HEK293T (cell line): Measurements from ENCODE around the gene ARHGAP25.

ENCODE experiments used
- BHLHE40 ChIP-seq: fragments of 450-650 bp; IDR thresholded peaks from 2 replicates; pipeline ENCODE4 v1.6.1; 2016; ENCODE audit warnings: mild to moderate bottlenecking, moderate library complexity, borderline replicate concordance
- CTBP1 ChIP-seq: fragments of 450-650 bp; IDR thresholded peaks from 2 replicates; pipeline ENCODE4 v1.6.1; 2016; ENCODE audit warnings: borderline replicate concordance
- FOXA1 ChIP-seq: fragments of 450-650 bp; IDR thresholded peaks from 2 replicates; pipeline ENCODE4 v1.6.1; 2016; ENCODE audit warnings: mild to moderate bottlenecking
- FOXM1 ChIP-seq: fragments of 450-650 bp; IDR thresholded peaks from 2 replicates; pipeline ENCODE4 v1.6.1; 2017; ENCODE audit warnings: mild to moderate bottlenecking, borderline replicate concordance
- HDGF ChIP-seq: fragments of 450-650 bp; IDR thresholded peaks from 2 replicates; pipeline ENCODE4 v1.6.1; 2017; ENCODE audit warnings: antibody characterized with exemption, borderline replicate concordance
- NFRKB ChIP-seq: fragments of 450-650 bp; IDR thresholded peaks from 2 replicates; pipeline ENCODE4 v1.6.1; 2016; ENCODE audit warnings: mild to moderate bottlenecking, moderate library complexity
- TARDBP ChIP-seq: fragments of 450-650 bp; IDR thresholded peaks from 2 replicates; pipeline ENCODE4 v1.6.1; 2016

DNA sequence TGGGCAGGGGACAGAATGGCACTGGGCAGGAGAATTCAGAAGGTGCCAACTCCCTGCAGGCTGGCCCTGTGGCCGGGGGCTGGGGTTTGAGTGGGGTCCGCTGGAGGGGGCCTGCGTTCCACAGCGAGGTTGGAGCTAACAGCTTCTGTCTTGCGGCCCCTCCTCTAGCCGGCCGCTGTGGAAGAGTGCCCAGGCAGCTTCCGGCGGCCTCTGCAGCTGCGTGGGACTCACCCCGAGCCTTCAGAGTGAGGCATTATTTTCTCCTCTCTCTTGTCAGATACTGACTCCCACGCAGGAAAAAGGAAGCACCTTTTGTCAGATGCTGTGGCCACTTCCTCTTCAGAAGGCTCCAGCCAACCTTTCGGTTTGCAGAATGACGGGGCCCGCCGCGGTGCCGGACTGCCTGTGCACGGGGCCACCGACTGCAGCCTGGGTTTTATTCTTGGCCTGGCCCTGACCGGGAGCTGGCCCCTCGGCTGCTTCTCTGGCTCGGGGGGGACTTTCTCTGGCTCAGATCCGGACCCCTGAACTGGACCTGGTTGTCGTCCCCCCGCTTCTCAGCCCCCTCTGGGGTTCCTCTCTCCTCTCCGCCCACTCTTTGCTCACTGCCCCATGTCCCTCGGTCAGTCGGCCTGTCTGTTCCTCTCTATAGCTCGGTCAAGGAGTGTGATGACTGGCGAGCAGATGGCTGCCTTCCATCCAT is 40.1 kb downstream of the ARHGAP25 start:
- TF ChIP-seq HDGF = no peak
- no peak for TF ChIP-seq FOXM1
- no peak for TF ChIP-seq TARDBP
- TF ChIP-seq CTBP1 = no peak
- TF ChIP-seq BHLHE40 = no peak
- no peak for TF ChIP-seq NFRKB
- TF ChIP-seq FOXA1 = no peak
